ENCODE results near the gene GSTT2B.
"Not testable (repeated sequence)": the region's sequence is repeated elsewhere in the genome, so short reads cannot be mapped to it uniquely, and the experiment has no call there.

Gene GSTT2B

GRCh38 chr22:23984430-23984829 is 23.4 kb upstream of the GSTT2B start:
- DNase-seq: no peak

DNA sequence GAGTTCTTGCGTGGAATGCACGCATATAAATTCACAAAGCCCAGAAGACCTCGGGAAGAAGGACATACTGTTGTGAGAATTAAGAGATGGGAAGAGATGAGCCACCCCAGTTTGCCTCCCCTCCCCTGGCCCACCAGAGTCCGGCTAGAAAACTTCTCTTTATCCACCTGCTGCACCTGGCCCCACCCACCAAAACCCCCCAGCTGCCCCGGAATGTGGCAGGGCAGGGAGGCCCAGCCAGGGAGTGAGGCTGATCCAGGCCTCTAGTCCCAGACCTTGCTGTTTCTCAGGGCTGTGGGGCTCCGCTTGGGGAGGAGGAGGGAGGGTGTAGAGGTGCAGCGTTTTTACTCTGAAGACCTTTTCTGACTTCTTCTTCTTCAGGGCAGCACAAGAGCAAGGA is 19.6 kb upstream of the GSTT2B start:
- DNase-seq: not testable (repeated sequence)

- not testable (repeated sequence) for DNase-seq
Observed at GRCh38 chr22:23979557-23980240, 18.7 kb upstream of the GSTT2B start, which contains the start of gene GSTT2. Gene GSTT2, plus strand, starts transcription at chr22:23980134.

GRCh38 chr22:23977304-23977703 is 16.3 kb upstream of the GSTT2B start:
- DNase-seq: not testable (repeated sequence)

GRCh38 chr22:23974836-23975352 is 13.9 kb upstream of the GSTT2B start:
- not testable (repeated sequence) for DNase-seq

- not testable (repeated sequence) for DNase-seq
Observed at GRCh38 chr22:23974345-23974744, 13.3 kb upstream of the GSTT2B start, which contains the start of gene DDT. Gene DDT, minus strand, starts transcription at chr22:23974441. Its CDS starts 27 bp downstream, at chr22:23974414.

- not testable (repeated sequence) for DNase-seq
Observed at GRCh38 chr22:23971927-23972326, 10.9 kb upstream of the GSTT2B start.

DNA sequence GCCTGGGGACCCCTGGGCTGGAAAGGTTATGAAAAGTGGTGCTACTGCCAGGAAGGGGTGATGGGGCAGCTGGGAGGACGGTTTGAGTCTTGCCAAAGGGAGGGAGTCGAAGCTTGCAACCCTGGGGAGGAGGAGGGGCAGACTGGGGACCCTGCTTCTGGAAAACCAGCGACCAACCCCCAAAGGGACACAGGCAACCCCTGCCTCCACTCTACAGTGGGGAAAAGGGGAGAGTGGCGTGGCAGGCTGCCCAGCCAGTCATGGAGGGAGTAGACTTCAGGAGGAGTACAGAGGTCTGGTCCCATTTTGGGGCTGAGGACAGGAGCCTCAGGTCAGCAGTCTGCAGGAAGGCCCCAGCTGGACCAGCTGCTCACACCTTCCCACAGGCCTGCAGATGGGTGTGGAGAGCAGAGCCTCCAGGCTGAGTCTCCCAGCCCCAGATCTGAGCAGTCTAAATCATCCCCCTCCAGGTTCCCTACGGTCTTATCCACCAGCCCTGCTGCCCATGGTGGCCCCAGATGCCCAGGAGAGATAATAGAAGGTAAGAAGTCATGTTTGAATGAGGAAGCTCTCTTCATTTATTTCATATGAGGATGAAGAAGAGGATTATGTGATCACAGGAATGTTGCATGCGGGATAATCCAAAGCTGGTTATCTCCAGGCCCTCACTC is 10.0 kb upstream of the GSTT2B start:
- DNase-seq: no peak

- DNase-seq: no peak
Observed at GRCh38 chr22:23970201-23970641, 9.2 kb upstream of the GSTT2B start.

- DNase-seq: no peak
Observed at GRCh38 chr22:23969071-23969470, 8.1 kb upstream of the GSTT2B start.

DNA sequence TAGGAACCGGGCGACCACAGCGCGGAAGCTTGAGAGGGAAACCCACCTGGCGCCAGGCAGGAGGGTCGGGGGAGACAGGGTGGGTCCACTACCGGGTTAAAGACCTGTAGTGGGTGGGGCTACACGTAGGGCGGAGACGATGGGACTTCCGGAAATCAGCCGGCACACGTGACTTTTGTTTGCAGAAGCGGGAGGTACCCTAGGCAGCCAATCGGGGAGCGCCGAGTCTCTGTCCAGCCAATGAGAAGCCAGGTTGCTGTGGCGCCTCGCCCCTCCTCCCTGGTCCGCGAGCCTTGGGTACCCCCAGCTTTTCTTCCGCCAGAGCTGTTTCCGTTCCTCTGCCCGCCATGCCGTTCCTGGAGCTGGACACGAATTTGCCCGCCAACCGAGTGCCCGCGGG is 5.6 kb upstream of the GSTT2B start, which contains the start of gene DDTL:
Gene DDTL (plus strand): TSS at position 321 of the 400 bp plus-strand sequence. CDS start 27 bp downstream, at position 348.
- DNase-seq: not testable (repeated sequence)

DNA sequence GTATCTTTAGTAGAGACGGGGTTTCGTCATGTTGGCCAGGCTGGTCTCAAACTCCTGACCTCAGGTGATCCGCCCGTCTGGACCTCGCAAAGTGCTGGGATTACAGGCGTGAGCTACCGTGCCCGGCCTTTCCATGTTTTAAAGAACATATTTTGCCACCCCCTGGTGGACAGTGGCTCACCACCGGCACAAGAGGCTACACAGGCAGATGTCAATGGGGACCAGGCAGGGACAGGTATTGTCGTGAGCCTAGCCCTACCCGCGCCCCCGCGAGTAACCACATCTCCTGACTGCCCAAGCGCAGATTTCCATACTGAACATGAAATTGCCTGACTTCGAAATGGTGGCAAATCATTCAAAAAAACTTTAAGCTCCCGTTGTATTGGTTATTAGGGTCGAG is 5.1 kb upstream of the GSTT2B start:
- DNase-seq: not testable (repeated sequence)

GRCh38 chr22:23956301-23956900 is 4.6 kb downstream of the GSTT2B start:
- DNase-seq: peak; percentile 44

DNA sequence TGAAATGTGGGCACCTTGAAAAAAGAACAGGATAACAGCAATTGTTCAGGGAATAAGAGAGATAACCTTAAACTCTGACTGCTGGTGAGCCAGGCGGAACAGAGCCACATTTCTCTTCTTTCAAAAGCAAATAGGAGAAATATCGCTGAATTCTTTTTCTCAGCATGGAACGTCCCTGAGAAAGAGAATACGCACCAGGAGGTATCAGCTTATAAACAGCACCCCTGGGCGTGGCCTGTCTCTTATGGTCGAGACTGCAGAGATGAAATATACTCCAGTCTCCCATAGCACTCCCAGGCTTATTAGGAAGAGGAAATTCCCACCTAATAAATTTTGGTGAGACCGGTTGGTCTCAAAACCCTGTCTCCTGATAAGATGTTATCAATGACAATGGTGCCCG is 5.1 kb downstream of the GSTT2B start:
- not testable (repeated sequence) for DNase-seq

DNA sequence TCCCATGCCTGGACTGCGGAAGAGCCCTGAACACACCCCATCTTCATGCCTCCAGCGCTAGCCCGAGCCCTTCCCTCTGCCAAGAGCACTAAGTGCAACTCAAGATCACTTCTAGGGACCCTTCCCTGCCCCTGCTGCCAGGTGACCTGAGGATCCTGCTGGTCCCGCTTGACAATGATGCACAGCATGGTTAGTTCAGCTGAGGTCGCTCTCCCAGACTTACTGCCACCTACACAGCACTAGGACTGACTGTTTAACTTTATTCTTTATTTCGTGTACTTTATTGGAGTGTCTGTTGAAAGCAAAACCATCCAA is 6.0 kb downstream of the GSTT2B start:
- DNase-seq: not testable (repeated sequence)

DNA sequence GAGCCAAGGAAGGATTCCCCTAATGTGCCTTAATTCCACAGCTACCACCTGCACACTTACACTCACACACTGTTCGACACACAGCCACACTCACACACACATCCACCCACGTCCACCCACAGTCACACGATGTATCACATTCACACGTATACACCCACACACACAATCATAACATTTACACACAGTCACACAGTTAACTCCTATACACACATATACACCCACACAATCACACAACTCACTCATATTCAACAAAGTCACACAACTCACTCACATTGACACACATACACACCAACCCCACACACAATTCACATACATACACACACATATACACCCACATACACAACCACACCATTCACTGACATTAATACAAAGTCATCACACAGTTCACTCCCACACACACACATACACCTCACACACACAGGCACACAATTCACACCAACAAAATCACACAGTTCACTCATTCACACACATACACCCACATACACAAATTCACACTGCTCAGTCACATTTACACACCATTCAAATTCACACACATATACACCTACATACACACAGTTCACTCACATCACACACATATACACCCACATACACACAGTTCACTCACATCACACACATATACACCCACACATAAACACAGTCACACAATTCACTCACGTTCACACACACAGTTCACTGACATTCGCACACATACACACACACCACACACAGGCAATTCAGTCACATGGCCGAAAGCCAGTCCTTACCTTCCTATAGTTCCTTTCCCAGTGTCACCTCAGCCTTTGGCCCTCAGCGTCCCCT is 6.6 kb downstream of the GSTT2B start:
- DNase-seq: not testable (repeated sequence)

DNA sequence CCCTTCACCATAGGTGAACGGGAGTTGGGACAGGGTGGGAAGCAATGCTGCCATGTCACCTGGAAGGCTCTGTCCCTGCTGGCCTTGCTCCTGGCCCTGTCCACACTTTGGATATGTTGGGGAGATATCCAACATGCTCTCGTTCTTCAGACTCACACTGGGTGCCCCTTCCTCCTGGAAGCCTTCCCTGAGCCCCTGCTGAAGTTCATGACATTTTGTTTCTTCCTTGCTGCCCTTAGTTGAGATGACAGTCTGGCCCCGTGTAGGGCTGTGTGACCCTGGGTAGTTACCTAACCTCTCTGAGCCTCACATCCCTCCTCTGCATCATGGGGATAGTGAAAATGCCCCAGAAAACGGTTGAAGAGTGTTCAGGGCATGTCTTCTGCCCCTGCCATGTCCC is 7.5 kb downstream of the GSTT2B start:
- not testable (repeated sequence) for DNase-seq

- DNase-seq: not testable (repeated sequence)
Observed at GRCh38 chr22:23952794-23953405, 8.1 kb downstream of the GSTT2B start.

DNA sequence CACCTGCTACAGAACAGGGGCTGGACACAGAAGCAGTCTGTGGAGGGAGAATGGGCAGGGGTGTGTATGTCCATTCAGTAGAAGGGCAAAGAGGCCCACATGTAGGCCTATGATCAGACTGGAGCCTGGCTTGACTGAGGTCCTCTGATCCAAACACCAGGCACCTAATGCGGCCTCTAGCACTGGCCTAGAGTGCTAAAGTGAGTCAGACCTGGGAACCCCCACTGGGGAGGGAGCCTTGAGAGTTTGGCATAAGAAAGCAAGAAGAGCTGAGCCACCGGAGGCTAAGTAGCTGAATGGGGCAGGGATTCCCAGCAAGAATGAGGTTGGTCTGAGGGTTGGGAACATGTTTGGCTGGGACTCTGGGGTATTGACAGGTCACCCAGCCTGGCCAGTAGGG is 9.6 kb downstream of the GSTT2B start:
- DNase-seq: not testable (repeated sequence)

GRCh38 chr22:23949764-23950163 is 11.2 kb downstream of the GSTT2B start:
- DNase-seq: not testable (repeated sequence)

DNA sequence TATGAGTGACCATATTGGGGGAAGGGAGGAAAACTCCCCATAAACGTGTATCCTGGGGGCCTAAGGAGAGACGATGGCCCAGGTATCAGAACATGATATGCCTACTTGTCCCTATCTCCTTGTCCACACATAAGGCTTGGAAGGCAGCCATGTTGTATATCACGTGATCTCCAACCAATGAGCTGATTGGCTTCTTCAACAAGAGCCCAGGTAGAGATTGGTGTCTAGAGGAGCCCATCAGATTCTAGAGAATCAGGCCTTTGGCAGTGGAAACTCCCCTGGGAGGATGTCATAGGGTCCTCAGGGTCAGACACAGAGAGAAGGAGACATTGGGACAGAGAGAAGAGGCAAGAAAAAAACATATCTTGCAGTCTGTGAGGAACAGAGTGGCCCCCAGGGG is 13.6 kb downstream of the GSTT2B start:
- not testable (repeated sequence) for DNase-seq

DNA sequence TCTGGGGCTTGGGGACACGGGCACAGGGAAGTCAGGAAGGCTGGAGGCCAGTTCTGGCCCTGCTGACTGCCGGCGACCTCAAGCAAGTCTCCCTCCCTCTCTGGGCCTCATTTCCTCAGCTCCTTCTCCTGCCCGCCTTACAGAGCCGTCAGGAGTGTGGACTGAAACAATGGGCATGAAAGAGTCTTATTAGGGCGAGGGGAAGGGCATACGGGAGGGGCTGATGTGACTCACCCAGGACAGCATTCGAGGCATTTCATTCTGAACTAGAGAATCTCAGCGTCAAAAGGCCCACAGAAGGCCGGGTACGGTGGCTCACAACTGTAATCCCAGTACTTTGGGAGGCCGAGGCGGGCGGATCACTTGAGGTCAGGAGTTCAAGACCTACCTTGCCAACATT is 20.8 kb downstream of the GSTT2B start:
- DNase-seq: not testable (repeated sequence)
